Ascending aorta (tissue), 2 donors: ENCODE results near the gene TUBA4B. TPM values are rescaled to one million over a fixed set of nuclear protein-coding genes. Genes with fewer than 3 reads are reported as not detected.

ENCODE experiments used
- DNase-seq, 2 donors: peaks; one replicate each; pipeline ENCODE4 v3.0.0-alpha.2; 2019; ENCODE audit warnings: low spot score in 2 of 2
- H3K27ac ChIP-seq, 2 donors: fragments of 200-600 bp; sonication (generic); one replicate each; pipeline ENCODE4 v1.5.1; 2016 to 2017; ENCODE audit warnings: mild to moderate bottlenecking in 1 of 2
- H3K27me3 ChIP-seq: fragments of 200-600 bp; sonication (generic); one replicate; pipeline ENCODE4 v1.5.1; 2017
- H3K36me3 ChIP-seq, 2 donors: fragments of 200-600 bp; sonication (generic); one replicate each; pipeline ENCODE4 v1.5.1; 2016
- H3K4me1 ChIP-seq, 2 donors: fragments of 200-600 bp; sonication (generic); one replicate each; pipeline ENCODE4 v1.5.1; 2016 to 2017; ENCODE audit warnings: mild to moderate bottlenecking in 1 of 2
- H3K4me3 ChIP-seq, 2 donors: fragments of 200-600 bp; sonication (generic); one replicate each; pipeline ENCODE4 v1.5.1; 2016 to 2017; ENCODE audit warnings: mild to moderate bottlenecking in 1 of 2
- H3K9me3 ChIP-seq, 2 donors: fragments of 200-600 bp; sonication (generic); one replicate each; pipeline ENCODE4 v1.5.1; 2016
- CTCF ChIP-seq, 3 experiments: fragments of 200-600 bp in 2 of 3; fragments of 450-650 bp in 1 of 3; sonication (generic) in 2 of 3; IDR thresholded peaks; one replicate each; pipeline ENCODE4 v1.5.1; 2016 to 2019; ENCODE audit warnings: antibody characterized with exemption in 3 of 3, mild to moderate bottlenecking in 1 of 3, moderate library complexity in 1 of 3
- intact Hi-C: fragments of 100-400 bp; cut with DNase I; formaldehyde crosslinking; loops from one replicate; pipeline ENCODE4 v1.15.1; 2023
- total RNA-seq: library from RNA; depleted of rRNA; stranded (reverse); fragments of >200 nt; gene quantifications from one replicate; pipeline ENCODE4 v1.1.0, GENCODE V29; 2016

Gene TUBA4B
- total RNA-seq, 1 donor from 2014 or later = not detected

- Histone ChIP-seq H3K4me3 (no peak overlapping the region), H3K4me1 (peaks cover 12 to 31% of the 10 kb centered on the region in 2 donors), H3K27ac (peak overlapping the region; percentile 92 to 95), H3K27me3 (no peaks in the 10 kb centered on the region), H3K9me3 (no peaks in the 10 kb centered on the region), H3K36me3 (peaks cover 61 to 65% of the 10 kb centered on the region in 2 donors)
- TF ChIP-seq CTCF (IDR thresholded peaks at IDR 0.05) = no peak
- intact Hi-C loops = loop anchor here (1.0 to 10.0 kb wide), 3 partner anchors 9 to 465 kb away; partner anchors contain the start of genes ANKZF1, ATG9A and DNAJB2
- no peak for DNase-seq
These were observed 33.1 kb upstream of the TUBA4B start for GRCh38 chr2:219219784-219220532.

DNA sequence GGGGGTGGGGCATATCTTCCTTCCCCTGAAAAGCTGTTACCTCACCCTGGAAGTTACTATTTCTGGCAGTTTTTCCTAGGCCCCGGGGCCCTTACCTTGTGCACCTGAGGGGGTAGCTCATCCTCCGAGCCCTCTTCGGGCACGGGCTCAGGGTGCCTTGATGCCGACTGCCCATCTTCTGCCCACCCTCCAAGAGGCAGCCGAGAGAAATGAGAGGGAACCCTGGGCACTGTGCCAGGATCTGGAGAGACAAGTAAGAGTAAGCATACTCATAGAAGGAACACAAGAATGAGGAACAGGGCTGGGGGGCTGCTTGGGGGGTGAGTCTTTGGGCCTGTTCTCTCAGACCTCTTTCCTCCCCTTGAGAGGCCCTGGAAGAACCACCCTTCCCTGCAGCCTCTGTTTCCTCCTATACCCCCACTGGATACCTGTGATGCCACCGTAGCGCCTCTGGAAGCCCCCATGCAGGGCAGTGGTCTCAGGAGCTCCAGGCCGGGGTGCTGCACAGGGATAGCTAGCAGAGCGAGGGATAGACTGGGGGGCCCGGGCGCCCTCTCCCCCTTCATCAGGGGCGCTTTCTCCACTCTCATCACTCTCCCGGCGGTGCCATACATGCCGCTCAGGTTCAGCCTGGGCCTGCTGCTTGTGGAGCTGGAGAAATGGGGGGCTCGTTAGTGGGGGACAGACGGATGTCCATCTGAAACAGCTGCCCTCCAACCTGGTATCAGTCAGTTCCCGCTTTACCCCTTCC lies 32.2 kb upstream of the TUBA4B start:
- intact Hi-C loops = no loop called here

GRCh38 chr2:219221957-219222518 lies 31.0 kb upstream of the TUBA4B start:
- H3K36me3 ChIP-seq = peaks cover 61 to 68% of the 10 kb centered on the region in 2 donors

More for the DNA sequence above, 32.2 kb upstream of the TUBA4B start:
- Histone ChIP-seq H3K4me1 (peaks cover 12 to 31% of the 10 kb centered on the region in 2 donors), H3K9me3 (no peaks in the 10 kb centered on the region), H3K27me3 (no peaks in the 10 kb centered on the region), H3K36me3 (peaks cover 63 to 64% of the 10 kb centered on the region in 2 donors), H3K27ac (no peak overlapping the region), H3K4me3 (no peak overlapping the region)
- TF ChIP-seq CTCF (IDR thresholded peaks at IDR 0.05) = no peak
- no peak for DNase-seq

GRCh38 chr2:219223831-219224610 lies 29.0 kb upstream of the TUBA4B start:
- intact Hi-C loops = no loop called here
- no peaks in the 10 kb centered on the region for H3K27me3 ChIP-seq
- TF ChIP-seq CTCF (IDR thresholded peaks at IDR 0.05) = no peak
- no peak overlapping the region for H3K4me3 ChIP-seq
- peaks cover 11 to 24% of the 10 kb centered on the region in 2 donors for H3K4me1 ChIP-seq
- DNase-seq = no peak
- no peak overlapping the region for H3K27ac ChIP-seq
- H3K9me3 ChIP-seq = no peaks in the 10 kb centered on the region
- peaks cover 61 to 68% of the 10 kb centered on the region in 2 donors for H3K36me3 ChIP-seq

More at GRCh38 chr2:219221957-219222518, 31.0 kb upstream of the TUBA4B start:
- H3K27me3 ChIP-seq = no peaks in the 10 kb centered on the region
- intact Hi-C loops = no loop called here
- DNase-seq = no peak
- H3K9me3 ChIP-seq = no peaks in the 10 kb centered on the region
- no peak overlapping the region for H3K27ac ChIP-seq
- no peak for TF ChIP-seq CTCF (IDR thresholded peaks at IDR 0.05)
- H3K4me3 ChIP-seq = no peak overlapping the region
- peaks cover 12 to 23% of the 10 kb centered on the region in 2 donors for H3K4me1 ChIP-seq

DNA sequence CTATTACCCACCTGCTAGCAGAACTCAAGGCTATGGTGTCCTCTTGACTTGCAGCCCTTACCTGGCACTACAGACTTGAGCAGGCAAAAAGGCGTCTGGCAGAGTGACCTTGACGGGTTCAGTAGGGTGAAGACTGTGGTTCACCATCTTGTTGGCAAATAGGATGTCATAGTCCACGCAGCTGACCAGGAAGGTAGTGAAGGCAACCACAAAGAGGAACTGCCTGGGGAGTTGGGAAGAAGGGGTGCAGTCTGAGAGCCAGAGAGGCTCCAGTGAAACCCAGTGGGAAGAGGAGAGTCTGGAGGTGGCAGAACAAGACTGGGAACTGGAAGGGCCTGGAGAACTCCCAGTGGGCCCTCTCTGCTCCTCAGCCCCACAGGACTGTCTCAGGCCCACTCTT lies 27.7 kb upstream of the TUBA4B start:
- Histone ChIP-seq H3K27ac (no peak overlapping the region), H3K9me3 (no peaks in the 10 kb centered on the region), H3K4me1 (peaks cover 4 to 12% of the 10 kb centered on the region in 2 donors), H3K4me3 (no peak overlapping the region), H3K27me3 (no peaks in the 10 kb centered on the region), H3K36me3 (peaks cover 54 to 62% of the 10 kb centered on the region in 2 donors)
- no peak for TF ChIP-seq CTCF (IDR thresholded peaks at IDR 0.05)
- intact Hi-C loops = no loop called here
- DNase-seq = no peak
